K562 (cell line): Measurements from ENCODE around the gene LSM14B. TPM values are rescaled to one million over a fixed set of nuclear protein-coding genes. Genes with fewer than 3 reads are reported as not detected.

Source experiments
- ATAC-seq: fragments of 200-7000 bp; cut with Tn5 transposase; 3 replicates; pipeline ENCODE4 v1.9.1; 2020; ENCODE audit warnings: moderate library complexity
- BruUV-seq: library from RNA; stranded (reverse); fragments of 400-500 nt; replicated peaks from 2 replicates; lab custom pipeline; 2021; lab: Mats Ljungman, UMichigan
- CTCF ChIA-PET: fragments of 300-600 bp; formaldehyde crosslinking; extraction: SDS; loops from one replicate; lab custom pipeline; 2021; ENCODE audit warnings: low intra/inter-chr PET ratio; lab: Yijun Ruan, JAX
- POLR2A ChIA-PET: fragments of 300-600, 350-650 bp; sonication (Branson Sonifier 250); formaldehyde crosslinking; extraction: SDS; loops from one replicate; lab custom pipeline; 2021; ENCODE audit warnings: antibody characterized with exemption, inconsistent platforms; lab: Yijun Ruan, JAX
- DNase-seq, 4 experiments: peaks; one replicate each; pipeline versions ENCODE4 v3.0.0 to v3.0.0-alpha.2; 2011 to 2018; ENCODE audit warnings: low spot score in 3 of 4, mixed read lengths in 3 of 4; ENCODE audit errors: extremely low read depth in 1 of 4
- FAIRE-seq: peaks from 2 replicates; lab custom pipeline; 2011; peaks lifted over from hg19 to GRCh38; lab: Jason Lieb, UNC
- H2AFZ ChIP-seq: 2 replicates; pipeline ENCODE4 v1.6.0; 2011; ENCODE audit warnings: low read depth, low read length, control low read depth, inconsistent platforms
- H3K27ac ChIP-seq: fragments of 200-600 bp; 3 replicates; pipeline ENCODE4 v1.8.0; 2011; ENCODE audit warnings: low read depth, mild to moderate bottlenecking, control low read depth, inconsistent platforms, low read length, moderate library complexity, mixed read lengths; ENCODE audit errors: extremely low read depth
- H3K27me3 ChIP-seq, 2 experiments: fragments of 300-600 bp in 1 of 2; 2 replicates in 1 of 2; 3 replicates in 1 of 2; pipeline versions ENCODE4 v1.6.0 to v1.8.0; 2011; ENCODE audit warnings: inconsistent platforms in 2 of 2, low read length in 2 of 2, mild to moderate bottlenecking in 1 of 2, mixed read lengths in 1 of 2, moderate library complexity in 1 of 2; ENCODE audit not compliant: control insufficient read depth in 2 of 2, insufficient read depth in 2 of 2
- H3K36me3 ChIP-seq: fragments of 300-600 bp; 3 replicates; pipeline ENCODE4 v1.8.0; 2011; ENCODE audit warnings: mild to moderate bottlenecking, low read length, inconsistent platforms; ENCODE audit not compliant: control insufficient read depth, insufficient read depth
- H3K4me1 ChIP-seq, 2 experiments: fragments of 200-600 bp in 1 of 2; replicated peaks in 1 of 2; 2 replicates in 1 of 2; 3 replicates in 1 of 2; pipeline versions ENCODE4 v1.5.1 to v1.8.0; 2011; ENCODE audit warnings: inconsistent platforms in 2 of 2, low read length in 2 of 2, mild to moderate bottlenecking in 1 of 2, mixed read lengths in 1 of 2, moderate library complexity in 1 of 2; ENCODE audit not compliant: control insufficient read depth in 2 of 2, insufficient read depth in 2 of 2
- H3K4me2 ChIP-seq: 2 replicates; pipeline ENCODE4 v1.6.1; 2011; ENCODE audit warnings: low read length, control low read depth, inconsistent platforms, mixed read lengths; ENCODE audit not compliant: insufficient read depth
- H3K4me3 ChIP-seq: fragments of 200-600 bp; sonication (generic), shearing (Covaris generic); 2 replicates; pipeline ENCODE4 v1.5.1; 2016; ENCODE audit warnings: control low read depth, inconsistent platforms
- H3K79me2 ChIP-seq: fragments of 200-600 bp; 3 replicates; pipeline ENCODE4 v1.8.0; 2011; ENCODE audit warnings: low read length, inconsistent platforms; ENCODE audit not compliant: control insufficient read depth, insufficient read depth
- H3K9ac ChIP-seq, 2 experiments: 2 replicates each; pipeline versions ENCODE4 v1.6.0 to v1.6.1; 2011; ENCODE audit warnings: low read depth in 2 of 2, low read length in 2 of 2, control low read depth in 1 of 2, inconsistent platforms in 1 of 2, mild to moderate bottlenecking in 1 of 2, mixed read lengths in 1 of 2; ENCODE audit not compliant: insufficient read depth in 1 of 2
- H3K9me1 ChIP-seq: one replicate; pipeline ENCODE4 v1.6.0; 2011; ENCODE audit warnings: inconsistent platforms, mild to moderate bottlenecking, low read length, moderate library complexity; ENCODE audit not compliant: control insufficient read depth, insufficient read depth
- H3K9me3 ChIP-seq: replicated peaks from 2 replicates; pipeline ENCODE4 v1.5.1; 2011; ENCODE audit warnings: low read depth, low read length, inconsistent platforms; ENCODE audit not compliant: control insufficient read depth, insufficient read depth
- H4K20me1 ChIP-seq: replicated peaks from 2 replicates; pipeline ENCODE4 v1.6.1; 2011; ENCODE audit warnings: low read length, inconsistent platforms, mixed read lengths; ENCODE audit not compliant: control insufficient read depth, insufficient read depth
- CBX8 ChIP-seq: fragments of 200-600 bp; sonication (generic); IDR thresholded peaks from 2 replicates; pipeline ENCODE4 v1.6.1; 2012; ENCODE audit warnings: borderline replicate concordance, mixed run types, low read depth, mild to moderate bottlenecking, moderate library complexity, mixed read lengths, low read length, control low read depth, inconsistent platforms; ENCODE audit not compliant: poor library complexity, severe bottlenecking; ENCODE audit errors: extremely low read depth
- CHD7 ChIP-seq: fragments of 200-600 bp; sonication (generic); IDR thresholded peaks from one replicate; pipeline ENCODE4 v1.6.1; 2012; ENCODE audit warnings: mild to moderate bottlenecking, low read depth, low read length, inconsistent platforms
- COPS2 ChIP-seq: fragments of 450-650 bp; conservative IDR thresholded peaks from 2 replicates; pipeline ENCODE4 v1.6.1; 2016; ENCODE audit warnings: mild to moderate bottlenecking, moderate library complexity
- ETV5 ChIP-seq: sonication (generic); formaldehyde crosslinking; IDR thresholded peaks from 2 replicates; pipeline ENCODE4 v1.4.0; 2020; ENCODE audit warnings: low read depth, mild to moderate bottlenecking, missing genetic modification reagents
- LARP7 ChIP-seq: fragments of 450-650 bp; IDR thresholded peaks from 2 replicates; pipeline ENCODE4 v1.6.1; 2016
- MAZ ChIP-seq, 2 experiments: fragments of 450-650 bp in 1 of 2; sonication (generic) in 1 of 2; formaldehyde crosslinking; IDR thresholded peaks in 1 of 2; conservative IDR thresholded peaks in 1 of 2; 2 replicates each; pipeline versions ENCODE4 v1.4.0 to v1.5.0; 2020; ENCODE audit warnings: mild to moderate bottlenecking in 1 of 2, missing genetic modification reagents in 1 of 2
- SMAD3 ChIP-seq: fragments of 450-650 bp; formaldehyde crosslinking; conservative IDR thresholded peaks from 2 replicates; pipeline ENCODE4 v1.4.0; 2020; ENCODE audit warnings: mild to moderate bottlenecking
- SMC3 ChIP-seq: conservative IDR thresholded peaks from 2 replicates; pipeline ENCODE4 v1.6.1; 2011; ENCODE audit warnings: low read depth, low read length, improper control_type of control experiment; ENCODE audit not compliant: insufficient read depth
- SUPT5H ChIP-seq: fragments of 450-650 bp; IDR thresholded peaks from 2 replicates; pipeline ENCODE4 v1.6.1; 2016
- ZNF444 ChIP-seq: fragments of 250-450 bp; sonication (Bioruptor Pico); IDR thresholded peaks from 2 replicates; pipeline ENCODE4 v1.4.0; 2020; ENCODE audit warnings: mild to moderate bottlenecking, moderate library complexity
- WGBS: fragments of 100-300 bp; shearing (Covaris generic); methylation state at CpG from one replicate; pipeline ENCODE4 v1.1.6; 2016; ENCODE audit warnings: low coverage, mixed read lengths; ENCODE audit not compliant: insufficient coverage; ENCODE audit errors: missing lambda C conversion rate; 5-methylcytosine and 5-hydroxymethylcytosine counted together
- in situ Hi-C: fragments of 300-500 bp; cut with MboI; formaldehyde crosslinking; loops from 4 replicates; pipeline ENCODE4 v1.15.0; 2018; ENCODE audit warnings: inconsistent platforms, mixed read lengths
- intact Hi-C: fragments of 100-400 bp; cut with micrococcal nuclease; formaldehyde crosslinking; loops from 2 replicates; pipeline ENCODE4 v1.14.2; 2022
- polyA plus RNA-seq, 8 experiments: library from polyadenylated mRNA; depleted of rRNA in 4 of 8; stranded (reverse) in 5 of 8; unstranded in 3 of 8; fragments of >200 nt; fragmentation: Nextera tagmentation in 2 of 8; fragmentation: Illumina TruSeq in 1 of 8; extraction: Ambion mirVana in 2 of 8; extraction: Trizol in 1 of 8; gene quantifications; 2 replicates each; pipeline versions ENCODE4 v1.2.1 to v1.2.3, GENCODE V29; 2011 to 2014; ENCODE audit warnings: inconsistent platforms in 1 of 8, missing spikeins in 1 of 8
- total RNA-seq, 7 experiments: library from RNA; depleted of rRNA in 6 of 7; stranded (reverse); fragments of >200 nt in 6 of 7; fragmentation: Illumina TruSeq in 2 of 7; extraction: Trizol in 2 of 7; gene quantifications; 2 replicates each; pipeline versions ENCODE4 v1.2.1 to v1.2.3, GENCODE V29; 2011 to 2021; ENCODE audit warnings: low replicate concordance in 1 of 7

The LSM14B gene
- total and polyA plus RNA-seq, 9 of the 15 experiments (the other 6 are each of a cell fraction or from before 2014, with no cell fraction given) = 0.66 to 36.0 (median 20.2) TPM

GRCh38 chr20:62136283-62137091 is 14.2 kb downstream of the LSM14B start:
- no peak overlapping the region for H3K27ac ChIP-seq
- peaks cover 5 to 6% of the 10 kb centered on the region in 2 experiments; a peak in 4 of 5 replicates for H3K4me1 ChIP-seq
- no peaks in the 10 kb centered on the region for H3K27me3 ChIP-seq
- DNase-seq (peak in 2 of 4 experiments; percentile 50 to 74), ATAC-seq (peak; percentile 78), FAIRE-seq (peak; percentile 82)
- no peak overlapping the region for H3K4me3 ChIP-seq
- POLR2A ChIA-PET = interaction anchor here (0.9 to 7.8 kb wide), 6 partner anchors 11 to 110 kb away, joined by 3 to 78 read pairs (median 4); partner anchors contain the start of gene LSM14B
- no peaks in the 10 kb centered on the region for H3K9me1 ChIP-seq
- H3K79me2 ChIP-seq = peaks cover 29% of the 10 kb centered on the region
- intact Hi-C loops (no loop called here), in situ Hi-C loops (loop anchor here (5.0 kb wide), 1 partner anchor 114 kb away; no protein-coding TSS in a partner anchor)
- no peak overlapping the region for H3K9ac ChIP-seq
- H2AFZ ChIP-seq = no peak overlapping the region
- no peaks in the 10 kb centered on the region for H3K9me3 ChIP-seq
- BruUV-seq = no TSS peak
- H3K4me2 ChIP-seq = no peak overlapping the region
- H4K20me1 ChIP-seq = peaks cover 32% of the 10 kb centered on the region
- CTCF ChIA-PET = interaction anchor here (1.8 kb wide), 1 partner anchor 126 kb away, joined by 13 read pairs; no protein-coding TSS in a partner anchor
- WGBS = 53% methylated on average over 8 of the region's 8 CpGs
- H3K36me3 ChIP-seq = peaks cover 99% of the 10 kb centered on the region
- TF ChIP-seq SMAD3 (no peak), LARP7 (no peak), CBX8 (no peak), SUPT5H (peak; percentile 45), CHD7 (no peak), SMC3 (peak; percentile 70), MAZ (CRISPR knock-in tag; conservative IDR thresholded peaks at IDR 0.05 in 1 of 2, IDR thresholded peaks at IDR 0.05 in 1 of 2) (no peak), ETV5 (CRISPR knock-in tag) (no peak), COPS2 (no peak), ZNF444 (CRISPR knock-in tag) (no peak)
